ENCODE results near the gene KRT85.

DNA sequence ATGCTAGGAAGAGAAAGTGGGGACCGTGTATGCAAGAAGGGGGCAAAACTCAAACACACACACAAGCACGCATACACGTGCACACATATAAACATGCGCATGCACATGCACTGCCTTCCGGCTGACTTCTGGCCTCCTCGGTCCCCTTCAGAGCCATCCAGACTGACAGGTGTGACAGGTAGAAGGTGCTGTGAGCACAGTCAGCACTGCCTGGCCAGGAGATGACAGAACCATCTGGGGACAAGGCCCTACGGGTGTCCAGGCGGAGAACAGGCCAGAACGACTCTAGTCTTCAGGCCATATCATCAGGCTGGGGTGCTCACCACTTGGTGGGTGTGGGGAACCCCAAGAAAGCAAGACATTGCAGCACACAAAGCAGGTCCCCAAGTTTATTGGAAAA is 53.4 kb downstream of the KRT85 start:
- TF ChIP-seq RCOR1 (conservative IDR thresholded peaks at IDR 0.05; ENCODE audit: low read depth, low read length) (no peak), EZH2 (IDR thresholded peaks at IDR 0.05; ENCODE audit: borderline replicate concordance, control insufficient read depth, low read depth, low read length) (no peak), MEF2A (IDR thresholded peaks at IDR 0.05; ENCODE audit: insufficient read depth, low read depth, low read length) (no peak), HDAC2 (IDR thresholded peaks at IDR 0.05) (no peak), PML (IDR thresholded peaks at IDR 0.05; ENCODE audit: low read length) (no peak), BCL11A (IDR thresholded peaks at IDR 0.05; ENCODE audit: low read depth, low read length) (no peak), NFIC (IDR thresholded peaks at IDR 0.05; ENCODE audit: low read depth, low read length) (no peak)
- TF ChIP-seq, protein P1, sequence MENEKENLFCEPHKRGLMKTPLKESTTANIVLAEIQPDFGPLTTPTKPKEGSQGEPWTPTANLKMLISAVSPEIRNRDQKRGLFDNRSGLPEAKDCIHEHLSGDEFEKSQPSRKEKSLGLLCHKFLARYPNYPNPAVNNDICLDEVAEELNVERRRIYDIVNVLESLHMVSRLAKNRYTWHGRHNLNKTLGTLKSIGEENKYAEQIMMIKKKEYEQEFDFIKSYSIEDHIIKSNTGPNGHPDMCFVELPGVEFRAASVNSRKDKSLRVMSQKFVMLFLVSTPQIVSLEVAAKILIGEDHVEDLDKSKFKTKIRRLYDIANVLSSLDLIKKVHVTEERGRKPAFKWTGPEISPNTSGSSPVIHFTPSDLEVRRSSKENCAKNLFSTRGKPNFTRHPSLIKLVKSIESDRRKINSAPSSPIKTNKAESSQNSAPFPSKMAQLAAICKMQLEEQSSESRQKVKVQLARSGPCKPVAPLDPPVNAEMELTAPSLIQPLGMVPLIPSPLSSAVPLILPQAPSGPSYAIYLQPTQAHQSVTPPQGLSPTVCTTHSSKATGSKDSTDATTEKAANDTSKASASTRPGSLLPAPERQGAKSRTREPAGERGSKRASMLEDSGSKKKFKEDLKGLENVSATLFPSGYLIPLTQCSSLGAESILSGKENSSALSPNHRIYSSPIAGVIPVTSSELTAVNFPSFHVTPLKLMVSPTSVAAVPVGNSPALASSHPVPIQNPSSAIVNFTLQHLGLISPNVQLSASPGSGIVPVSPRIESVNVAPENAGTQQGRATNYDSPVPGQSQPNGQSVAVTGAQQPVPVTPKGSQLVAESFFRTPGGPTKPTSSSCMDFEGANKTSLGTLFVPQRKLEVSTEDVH (IDR thresholded peaks at IDR 0.05; ENCODE audit: low read depth, partially characterized antibody) = no peak
